HG03354 (cell line): ENCODE data around the gene MCCC1.

ENCODE experiments used
- ATAC-seq: cut with Tn5 transposase; IDR thresholded peaks from one replicate; pipeline ENCODE4 v1.9.1; 2021; ENCODE audit warnings: mild to moderate bottlenecking; ENCODE audit not compliant: unreplicated experiment, poor library complexity, severe bottlenecking

MCCC1 gene

DNA sequence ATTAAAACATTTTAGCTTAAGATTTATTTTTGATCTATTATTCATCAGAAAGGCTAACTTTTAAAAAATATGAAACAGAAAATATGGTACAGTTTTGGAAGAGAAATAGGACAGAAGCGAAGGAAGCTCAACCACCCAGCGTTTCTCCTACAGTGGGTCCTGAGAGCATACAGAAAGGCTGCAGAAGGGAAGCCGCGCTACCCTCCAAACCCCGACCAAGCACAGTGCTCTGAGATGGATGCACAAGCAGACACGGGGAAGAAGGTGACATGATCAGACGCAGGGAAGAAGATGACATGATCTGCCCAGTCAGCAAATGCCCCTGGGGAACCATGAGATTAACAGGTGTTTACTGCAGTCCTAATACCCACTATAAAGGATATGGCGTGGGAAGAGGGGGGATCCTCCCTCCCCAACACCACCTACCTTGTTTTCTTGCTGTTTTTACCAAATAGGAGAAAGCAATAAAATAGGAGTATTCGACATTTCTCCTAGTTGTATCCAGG is 133.4 kb downstream of the MCCC1 start:
- ATAC-seq: no peak
